Astrocyte (in vitro differentiated cells and primary cell): Measurements from ENCODE around the gene RAP1GAP.

Experiments used
- EZH2 ChIP-seq: IDR thresholded peaks from 2 replicates; pipeline ENCODE4 v1.6.1; 2012; ENCODE audit warnings: mild to moderate bottlenecking, low read length, inconsistent platforms; ENCODE audit not compliant: insufficient read depth
- TF ChIP-seq, protein P1 (sequence below): IDR thresholded peaks from 2 replicates; pipeline ENCODE4 v1.5.1; 2011; ENCODE audit warnings: low read depth, mild to moderate bottlenecking, inconsistent platforms, low read length, moderate library complexity; ENCODE audit not compliant: insufficient read depth

DNA sequence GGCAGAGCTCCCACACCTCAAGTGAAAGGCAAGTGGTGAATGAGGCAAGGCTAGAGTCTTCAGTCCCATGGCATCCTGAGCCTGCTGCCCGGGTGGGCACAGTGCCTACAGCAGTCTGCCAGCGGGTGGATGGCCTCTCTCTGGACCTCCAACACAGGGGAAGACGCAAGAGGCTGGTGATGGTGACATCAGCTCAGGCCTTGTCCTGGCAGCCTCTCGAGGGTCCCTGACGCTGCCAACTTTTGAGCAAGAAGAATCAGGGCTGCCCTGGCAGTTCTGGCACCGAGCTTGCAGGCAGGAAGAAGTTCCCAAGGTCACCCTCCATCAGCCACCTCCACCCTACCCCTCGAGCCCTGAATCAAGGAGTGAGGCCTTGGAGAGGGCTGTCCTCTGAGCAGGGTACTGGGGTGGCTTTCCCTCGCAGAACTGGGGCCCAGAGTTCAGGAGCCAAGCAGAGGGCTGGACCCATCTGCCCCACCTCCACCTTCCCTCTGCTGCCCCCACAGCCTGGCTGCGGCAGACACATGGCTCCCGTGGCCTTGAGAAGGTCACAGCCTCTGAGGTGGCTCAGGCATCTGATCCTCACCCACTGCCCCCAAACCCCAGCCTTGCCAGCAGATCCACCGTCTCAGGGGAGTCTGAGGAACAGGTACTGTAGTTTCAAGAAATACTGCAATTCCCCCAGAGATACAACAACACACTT, 5.8 kb downstream of the RAP1GAP start:
- TF ChIP-seq, protein P1, sequence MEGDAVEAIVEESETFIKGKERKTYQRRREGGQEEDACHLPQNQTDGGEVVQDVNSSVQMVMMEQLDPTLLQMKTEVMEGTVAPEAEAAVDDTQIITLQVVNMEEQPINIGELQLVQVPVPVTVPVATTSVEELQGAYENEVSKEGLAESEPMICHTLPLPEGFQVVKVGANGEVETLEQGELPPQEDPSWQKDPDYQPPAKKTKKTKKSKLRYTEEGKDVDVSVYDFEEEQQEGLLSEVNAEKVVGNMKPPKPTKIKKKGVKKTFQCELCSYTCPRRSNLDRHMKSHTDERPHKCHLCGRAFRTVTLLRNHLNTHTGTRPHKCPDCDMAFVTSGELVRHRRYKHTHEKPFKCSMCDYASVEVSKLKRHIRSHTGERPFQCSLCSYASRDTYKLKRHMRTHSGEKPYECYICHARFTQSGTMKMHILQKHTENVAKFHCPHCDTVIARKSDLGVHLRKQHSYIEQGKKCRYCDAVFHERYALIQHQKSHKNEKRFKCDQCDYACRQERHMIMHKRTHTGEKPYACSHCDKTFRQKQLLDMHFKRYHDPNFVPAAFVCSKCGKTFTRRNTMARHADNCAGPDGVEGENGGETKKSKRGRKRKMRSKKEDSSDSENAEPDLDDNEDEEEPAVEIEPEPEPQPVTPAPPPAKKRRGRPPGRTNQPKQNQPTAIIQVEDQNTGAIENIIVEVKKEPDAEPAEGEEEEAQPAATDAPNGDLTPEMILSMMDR = no peak
- TF ChIP-seq EZH2 = no peak
